HEK293T (cell line): ENCODE measurements around the gene ABCB4.

Source experiments
- BHLHE40 ChIP-seq: fragments of 450-650 bp; IDR thresholded peaks from 2 replicates; pipeline ENCODE4 v1.6.1; 2016; ENCODE audit warnings: mild to moderate bottlenecking, moderate library complexity, borderline replicate concordance
- SUZ12 ChIP-seq: fragments of 450-650 bp; IDR thresholded peaks from 2 replicates; pipeline ENCODE4 v1.6.1; 2016; ENCODE audit warnings: mild to moderate bottlenecking
- TARDBP ChIP-seq: fragments of 450-650 bp; IDR thresholded peaks from 2 replicates; pipeline ENCODE4 v1.6.1; 2016

DNA sequence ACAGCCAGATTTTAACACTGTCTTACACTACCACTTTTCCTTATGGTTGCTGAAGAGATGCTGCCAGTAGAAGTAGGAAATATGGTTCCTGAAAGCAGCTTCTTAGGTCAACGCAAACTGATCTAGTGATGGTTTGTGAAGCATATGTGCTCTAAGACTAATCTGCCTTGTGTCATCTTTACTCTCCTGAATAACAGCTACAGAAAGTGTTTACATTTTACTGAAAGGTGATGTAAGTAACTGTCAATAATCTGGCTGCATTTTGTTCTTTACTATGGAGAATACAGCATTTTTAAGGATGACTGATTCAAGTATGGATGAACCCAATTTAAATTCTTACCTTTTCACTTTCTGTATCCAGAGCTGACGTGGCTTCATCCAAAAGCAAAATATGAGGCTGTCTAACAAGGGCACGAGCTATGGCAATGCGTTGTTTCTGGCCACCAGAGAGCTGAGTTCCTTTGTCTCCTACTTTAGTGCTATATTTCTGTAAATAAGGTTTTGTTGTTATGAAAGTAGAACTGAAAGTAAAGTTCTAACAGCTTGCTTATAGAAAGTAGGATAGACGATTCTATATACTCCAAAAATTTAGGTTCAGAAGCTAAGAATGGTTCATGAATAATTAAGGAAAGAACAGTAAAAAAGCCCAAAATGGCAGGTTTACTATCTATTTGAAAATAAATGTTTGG, 30.2 kb upstream of the ABCB4 start:
- TF ChIP-seq TARDBP (no peak), BHLHE40 (no peak), SUZ12 (no peak)
